Fibroblast of villous mesenchyme (primary cell): ENCODE measurements around the gene FOXJ1. TPM values are rescaled to one million over a fixed set of nuclear protein-coding genes. Genes with fewer than 3 reads are reported as not detected.

ENCODE experiments used
- DNase-seq: peaks from one replicate; pipeline ENCODE4 v3.0.0-alpha.2; 2010; ENCODE audit warnings: low read depth
- H3K4me3 ChIP-seq: 2 replicates; pipeline ENCODE4 v1.5.1; 2011; ENCODE audit warnings: low read depth, mild to moderate bottlenecking, low read length
- total RNA-seq: library from RNA; depleted of rRNA; stranded (reverse); fragments of >200 nt; gene quantifications from 2 replicates; pipeline ENCODE4 v1.2.3, GENCODE V29; 2012
- TF ChIP-seq, protein P1 (sequence below): IDR thresholded peaks from 2 replicates; pipeline ENCODE4 v1.5.1; 2012; ENCODE audit warnings: low read depth, mild to moderate bottlenecking, low read length; ENCODE audit not compliant: insufficient read depth

Gene FOXJ1
- total RNA-seq, 1 donor = not detected

DNA sequence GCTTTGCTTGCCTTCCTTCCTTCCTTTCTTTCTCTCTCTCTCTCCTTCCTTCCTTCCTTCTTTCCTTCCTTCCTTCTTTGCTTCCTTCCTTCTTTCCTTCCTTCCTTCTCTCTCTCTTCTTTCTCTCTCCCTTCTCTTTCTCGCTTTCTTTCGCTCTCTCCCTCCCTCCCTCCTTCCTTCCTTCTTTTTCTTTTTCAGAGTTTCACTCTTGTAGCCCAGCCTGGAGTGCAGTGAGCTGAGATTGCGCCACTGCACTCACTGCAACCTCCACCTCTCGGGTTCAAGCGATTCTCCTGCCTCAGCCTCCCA is 17.9 kb downstream of the FOXJ1 start:
- no peak overlapping the region for H3K4me3 ChIP-seq
- no peak for DNase-seq
- TF ChIP-seq, protein P1, sequence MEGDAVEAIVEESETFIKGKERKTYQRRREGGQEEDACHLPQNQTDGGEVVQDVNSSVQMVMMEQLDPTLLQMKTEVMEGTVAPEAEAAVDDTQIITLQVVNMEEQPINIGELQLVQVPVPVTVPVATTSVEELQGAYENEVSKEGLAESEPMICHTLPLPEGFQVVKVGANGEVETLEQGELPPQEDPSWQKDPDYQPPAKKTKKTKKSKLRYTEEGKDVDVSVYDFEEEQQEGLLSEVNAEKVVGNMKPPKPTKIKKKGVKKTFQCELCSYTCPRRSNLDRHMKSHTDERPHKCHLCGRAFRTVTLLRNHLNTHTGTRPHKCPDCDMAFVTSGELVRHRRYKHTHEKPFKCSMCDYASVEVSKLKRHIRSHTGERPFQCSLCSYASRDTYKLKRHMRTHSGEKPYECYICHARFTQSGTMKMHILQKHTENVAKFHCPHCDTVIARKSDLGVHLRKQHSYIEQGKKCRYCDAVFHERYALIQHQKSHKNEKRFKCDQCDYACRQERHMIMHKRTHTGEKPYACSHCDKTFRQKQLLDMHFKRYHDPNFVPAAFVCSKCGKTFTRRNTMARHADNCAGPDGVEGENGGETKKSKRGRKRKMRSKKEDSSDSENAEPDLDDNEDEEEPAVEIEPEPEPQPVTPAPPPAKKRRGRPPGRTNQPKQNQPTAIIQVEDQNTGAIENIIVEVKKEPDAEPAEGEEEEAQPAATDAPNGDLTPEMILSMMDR = no peak

GRCh38 chr17:76122431-76123190 is 18.4 kb downstream of the FOXJ1 start:
- TF ChIP-seq, protein P1 = no peak
- no peak for DNase-seq
- H3K4me3 ChIP-seq = no peak overlapping the region

- TF ChIP-seq, protein P1 = no peak
- H3K4me3 ChIP-seq = no peak overlapping the region
- no peak for DNase-seq
These were observed 19.1 kb downstream of the FOXJ1 start for GRCh38 chr17:76121932-76122430.

- no peak overlapping the region for H3K4me3 ChIP-seq
- TF ChIP-seq, protein P1 = no peak
- DNase-seq = no peak
These were observed 20.4 kb downstream of the FOXJ1 start for GRCh38 chr17:76120658-76121008.

DNA sequence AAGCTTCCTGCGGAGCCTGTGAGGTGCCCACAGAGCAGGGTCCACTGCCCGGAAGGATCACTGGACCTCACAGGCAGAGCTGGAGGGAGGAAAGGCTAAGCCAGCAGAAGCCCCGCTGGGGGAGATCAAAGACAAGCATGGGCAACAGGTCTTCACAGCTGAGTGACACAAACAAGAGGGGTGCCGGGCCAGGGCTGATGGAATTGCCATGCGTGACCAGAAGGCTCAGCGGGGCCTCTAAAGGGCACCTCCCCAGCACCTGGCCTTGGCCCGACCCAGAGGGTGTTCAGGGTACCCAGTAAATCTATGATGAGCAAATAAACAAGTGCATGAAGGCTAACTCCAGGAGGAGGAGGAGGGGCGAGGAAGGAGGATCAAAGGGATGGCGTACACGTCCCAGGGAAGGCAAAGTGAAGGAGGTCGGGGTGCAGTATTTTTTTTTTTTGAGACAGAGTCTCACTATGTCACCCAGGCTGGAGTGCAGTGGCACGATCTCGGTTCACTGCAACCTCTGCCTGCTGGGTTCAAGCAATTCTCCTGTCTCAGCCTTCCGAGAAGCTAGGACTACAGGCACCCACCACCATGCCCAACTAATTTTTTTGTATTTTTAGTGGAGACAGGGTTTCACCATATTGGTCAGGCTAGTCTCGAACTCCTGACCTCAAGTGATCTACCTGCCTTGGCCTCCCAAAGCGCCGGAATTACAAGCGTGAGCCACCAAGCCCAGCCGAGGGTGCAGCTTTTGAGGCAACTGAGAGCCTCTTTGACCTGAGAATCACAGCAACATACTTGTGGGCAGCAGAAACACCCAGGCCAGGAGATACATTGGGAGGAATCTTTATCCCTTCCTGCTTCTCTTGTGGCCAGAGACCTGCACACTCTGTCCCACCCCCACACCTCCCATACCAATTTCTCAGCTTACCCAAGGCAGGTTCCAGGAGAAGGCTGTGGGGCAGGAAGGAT is 21.4 kb downstream of the FOXJ1 start:
- no peak overlapping the region for H3K4me3 ChIP-seq
- TF ChIP-seq, protein P1 = no peak
- no peak for DNase-seq

DNA sequence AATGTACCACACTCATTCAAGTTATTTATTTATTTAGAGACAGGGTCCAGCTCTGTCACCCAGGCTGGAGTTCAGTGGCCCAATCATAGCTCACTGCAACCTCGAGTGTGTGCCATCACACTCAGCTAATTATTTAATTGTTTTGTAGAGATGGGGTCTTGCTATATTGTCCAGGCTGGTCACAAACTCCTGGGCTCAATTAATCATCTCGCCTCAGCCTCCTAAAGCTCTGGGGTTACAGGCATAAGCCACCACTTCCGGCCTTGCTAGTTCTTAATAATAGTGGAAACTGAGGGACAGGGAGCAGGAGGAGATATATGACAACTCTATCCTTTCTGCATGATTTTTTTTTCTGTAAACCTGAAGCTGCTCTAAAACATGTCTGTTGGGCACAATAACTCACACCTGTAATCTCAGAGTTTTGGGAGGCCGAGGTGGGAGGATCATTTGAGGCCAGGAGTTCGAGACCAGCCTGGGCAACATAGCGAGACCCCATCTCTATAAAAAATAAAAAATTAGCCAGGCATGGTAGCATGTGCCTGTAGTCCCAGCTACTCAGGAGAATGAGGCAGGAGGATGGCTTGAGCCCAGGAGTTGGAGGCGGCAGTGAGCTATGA is 25.8 kb downstream of the FOXJ1 start:
- TF ChIP-seq, protein P1 = no peak
- DNase-seq = no peak
- H3K4me3 ChIP-seq = no peak overlapping the region
